ENCODE data around the gene MPRIP. TPM values are rescaled to one million over a fixed set of nuclear protein-coding genes. Genes with fewer than 3 reads are reported as not detected.

The MPRIP gene
- total RNA-seq, 4 donors from 2014 or later = 141 to 305 (median 291) TPM

GRCh38 chr17:17152385-17152784 lies 110.1 kb downstream of the MPRIP start:
- Histone ChIP-seq H3K4me1 (no peaks in the 10 kb centered on the region), H3K9me3 (no peaks in the 10 kb centered on the region), H3K27ac (no peak overlapping the region), H3K4me3 (no peak overlapping the region), H3K27me3 (no peaks in the 10 kb centered on the region), H3K36me3 (peaks cover 0 to 87% (median 0%) of the 10 kb centered on the region in 3 donors)
- DNase-seq = no peak
- TF ChIP-seq, protein P1, sequence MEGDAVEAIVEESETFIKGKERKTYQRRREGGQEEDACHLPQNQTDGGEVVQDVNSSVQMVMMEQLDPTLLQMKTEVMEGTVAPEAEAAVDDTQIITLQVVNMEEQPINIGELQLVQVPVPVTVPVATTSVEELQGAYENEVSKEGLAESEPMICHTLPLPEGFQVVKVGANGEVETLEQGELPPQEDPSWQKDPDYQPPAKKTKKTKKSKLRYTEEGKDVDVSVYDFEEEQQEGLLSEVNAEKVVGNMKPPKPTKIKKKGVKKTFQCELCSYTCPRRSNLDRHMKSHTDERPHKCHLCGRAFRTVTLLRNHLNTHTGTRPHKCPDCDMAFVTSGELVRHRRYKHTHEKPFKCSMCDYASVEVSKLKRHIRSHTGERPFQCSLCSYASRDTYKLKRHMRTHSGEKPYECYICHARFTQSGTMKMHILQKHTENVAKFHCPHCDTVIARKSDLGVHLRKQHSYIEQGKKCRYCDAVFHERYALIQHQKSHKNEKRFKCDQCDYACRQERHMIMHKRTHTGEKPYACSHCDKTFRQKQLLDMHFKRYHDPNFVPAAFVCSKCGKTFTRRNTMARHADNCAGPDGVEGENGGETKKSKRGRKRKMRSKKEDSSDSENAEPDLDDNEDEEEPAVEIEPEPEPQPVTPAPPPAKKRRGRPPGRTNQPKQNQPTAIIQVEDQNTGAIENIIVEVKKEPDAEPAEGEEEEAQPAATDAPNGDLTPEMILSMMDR (IDR thresholded peaks at IDR 0.05) = no peak
- TF ChIP-seq POLR2A (IDR thresholded peaks at IDR 0.05) = no peak

GRCh38 chr17:17153071-17153470 lies 110.8 kb downstream of the MPRIP start:
- TF ChIP-seq POLR2A (IDR thresholded peaks at IDR 0.05) = no peak
- TF ChIP-seq, protein P1 (IDR thresholded peaks at IDR 0.05) = no peak
- H3K27ac ChIP-seq = no peak overlapping the region
- H3K27me3 ChIP-seq = no peaks in the 10 kb centered on the region
- DNase-seq = no peak
- no peaks in the 10 kb centered on the region for H3K4me1 ChIP-seq
- peaks cover 0 to 87% (median 0%) of the 10 kb centered on the region in 3 donors for H3K36me3 ChIP-seq
- H3K4me3 ChIP-seq = no peak overlapping the region
- no peaks in the 10 kb centered on the region for H3K9me3 ChIP-seq

GRCh38 chr17:17153709-17154108 lies 111.5 kb downstream of the MPRIP start:
- no peaks in the 10 kb centered on the region for H3K4me1 ChIP-seq
- H3K4me3 ChIP-seq = no peak overlapping the region
- H3K9me3 ChIP-seq = no peaks in the 10 kb centered on the region
- H3K27me3 ChIP-seq = no peaks in the 10 kb centered on the region
- DNase-seq = no peak
- TF ChIP-seq, protein P1 (IDR thresholded peaks at IDR 0.05) = no peak
- no peak for TF ChIP-seq POLR2A (IDR thresholded peaks at IDR 0.05)
- H3K27ac ChIP-seq = no peak overlapping the region
- H3K36me3 ChIP-seq = peaks cover 0 to 87% (median 0%) of the 10 kb centered on the region in 3 donors

DNA sequence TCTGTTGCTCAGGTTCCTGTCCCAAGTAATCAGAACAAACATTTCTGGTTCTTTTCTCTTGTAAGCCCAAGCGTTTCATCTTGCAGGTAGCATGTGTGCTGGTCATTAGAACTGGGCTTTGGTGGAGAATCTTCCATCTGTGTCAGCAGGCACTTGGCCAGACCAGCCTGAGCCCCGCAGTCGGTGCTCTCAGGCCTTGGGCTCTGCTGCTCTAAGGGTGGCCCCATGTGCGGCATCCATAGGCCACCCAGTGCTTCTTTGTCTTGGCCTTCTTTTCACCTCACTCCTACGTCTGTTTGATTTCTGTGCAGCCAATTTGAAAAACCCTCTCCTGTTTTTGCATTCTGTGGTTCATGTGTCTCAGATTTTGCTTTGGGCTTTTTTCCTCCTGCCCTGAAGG lies 112.3 kb downstream of the MPRIP start:
- no peaks in the 10 kb centered on the region for H3K9me3 ChIP-seq
- DNase-seq = no peak
- no peak overlapping the region for H3K27ac ChIP-seq
- no peaks in the 10 kb centered on the region for H3K4me1 ChIP-seq
- peaks cover 0 to 92% (median 0%) of the 10 kb centered on the region in 3 donors for H3K36me3 ChIP-seq
- TF ChIP-seq, protein P1 (IDR thresholded peaks at IDR 0.05) = no peak
- TF ChIP-seq POLR2A (IDR thresholded peaks at IDR 0.05) = no peak
- H3K27me3 ChIP-seq = no peaks in the 10 kb centered on the region
- no peak overlapping the region for H3K4me3 ChIP-seq

DNA sequence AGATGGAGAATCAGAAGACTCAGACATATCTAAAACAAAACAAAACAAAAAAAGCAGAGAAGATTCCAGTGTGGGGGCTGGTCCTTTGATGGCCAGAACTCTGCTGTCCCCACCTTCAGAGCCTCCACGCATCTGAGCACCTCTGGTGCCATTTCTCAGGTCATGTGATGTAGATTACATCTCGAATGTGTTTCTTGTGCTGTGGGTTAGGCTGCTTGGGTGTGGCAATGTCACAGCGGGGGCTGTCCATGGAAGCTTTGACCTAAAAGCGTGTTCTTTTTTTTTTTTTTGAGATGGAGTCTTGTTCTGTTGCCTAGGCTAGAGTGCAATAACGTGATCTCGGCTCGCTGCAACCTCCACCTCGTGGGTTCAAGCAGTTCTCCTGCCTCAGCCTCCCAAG lies 112.7 kb downstream of the MPRIP start:
- no peak for TF ChIP-seq POLR2A (IDR thresholded peaks at IDR 0.05)
- TF ChIP-seq, protein P1 (IDR thresholded peaks at IDR 0.05) = no peak
- H3K9me3 ChIP-seq = no peaks in the 10 kb centered on the region
- peaks cover 0 to 93% (median 0%) of the 10 kb centered on the region in 3 donors for H3K36me3 ChIP-seq

GRCh38 chr17:17155568-17155967 lies 113.3 kb downstream of the MPRIP start:
- Histone ChIP-seq H3K36me3 (peaks cover 0 to 93% (median 0%) of the 10 kb centered on the region in 3 donors), H3K4me3 (no peak overlapping the region), H3K27me3 (no peaks in the 10 kb centered on the region), H3K4me1 (no peaks in the 10 kb centered on the region), H3K27ac (no peak overlapping the region), H3K9me3 (no peaks in the 10 kb centered on the region)
- DNase-seq = no peak
- TF ChIP-seq, protein P1 (IDR thresholded peaks at IDR 0.05) = no peak
- TF ChIP-seq POLR2A (IDR thresholded peaks at IDR 0.05) = no peak

More for the DNA sequence above, 112.7 kb downstream of the MPRIP start:
- Histone ChIP-seq H3K27ac (no peak overlapping the region), H3K4me3 (no peak overlapping the region), H3K27me3 (no peaks in the 10 kb centered on the region), H3K4me1 (no peaks in the 10 kb centered on the region)
- no peak for DNase-seq

Data from Peyer's patch (tissue), 4 donors.